ENCODE data around the gene SLC17A4.

SLC17A4 gene

GRCh38 chr6:25829375-25829774 lies 74.8 kb downstream of the SLC17A4 start:
- DNase-seq = no peak

GRCh38 chr6:25830458-25830857 lies 75.9 kb downstream of the SLC17A4 start:
- no peak for DNase-seq

Measured in T1000 (cell line).